Esophagus squamous epithelium (tissue), 4 donors: ENCODE data around the gene SOWAHC.

Experiments
- CTCF ChIP-seq, 6 experiments: fragments of 450-650 bp in 4 of 6; fragments of 200-600 bp in 2 of 6; sonication (generic) in 2 of 6; IDR thresholded peaks; one replicate each; pipeline ENCODE4 v1.5.1; 2016 to 2019; ENCODE audit warnings: antibody characterized with exemption in 6 of 6, mild to moderate bottlenecking in 4 of 6, moderate library complexity in 4 of 6
- POLR2A ChIP-seq, 4 donors: fragments of 450-650 bp; IDR thresholded peaks; one replicate each; pipeline ENCODE4 v1.6.1; 2017; ENCODE audit warnings: antibody characterized with exemption in 4 of 4, mild to moderate bottlenecking in 4 of 4, moderate library complexity in 3 of 4

GRCh38 chr2:109615637-109616144 lies 1.5 kb downstream of the SOWAHC start:
- TF ChIP-seq CTCF (IDR thresholded peaks at IDR 0.05) (peak in 2 of 6 experiments; percentile 27 to 50), POLR2A (IDR thresholded peaks at IDR 0.05) (no peak)
